ENCODE measurements around the gene CASP7. TPM values are rescaled to one million over a fixed set of nuclear protein-coding genes. Genes with fewer than 3 reads are reported as not detected.

CASP7 gene
- total RNA-seq, 6 donors from 2014 or later, result 17.4 to 35.1 (median 29.6) TPM

DNA sequence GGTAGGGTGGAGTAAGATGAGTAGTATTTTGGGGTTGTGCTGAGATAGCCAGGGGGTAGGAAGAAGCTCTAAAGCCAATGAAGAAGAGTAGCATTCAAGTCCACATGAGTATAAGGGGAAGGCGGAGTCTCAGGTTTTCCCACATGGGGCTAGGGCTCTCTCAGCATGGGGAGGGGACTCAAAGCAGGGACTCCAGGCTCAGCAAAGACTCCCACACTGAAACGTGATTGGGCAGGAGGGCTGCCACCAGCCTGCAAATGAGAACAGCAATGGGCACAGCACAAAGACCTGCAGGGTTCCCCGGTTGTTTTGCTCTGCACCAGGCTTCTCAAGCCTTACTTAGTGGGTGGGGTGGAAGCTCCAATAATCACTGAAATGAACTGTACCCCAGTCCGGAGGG, 14.4 kb upstream of the CASP7 start:
- Histone ChIP-seq H3K4me1 (no peaks in the 10 kb centered on the region), H3K4me3 (no peak overlapping the region), H3K36me3 (no peaks in the 10 kb centered on the region), H3K27me3 (no peaks in the 10 kb centered on the region), H3K9me3 (peaks cover 0 to under 1% (median 0%) of the 10 kb centered on the region in 4 donors), H3K27ac (no peak overlapping the region)
- TF ChIP-seq POLR2A (IDR thresholded peaks at IDR 0.05), result no peak
- no peak for TF ChIP-seq EP300 (IDR thresholded peaks at IDR 0.05)
- TF ChIP-seq POLR2AphosphoS5 (IDR thresholded peaks at IDR 0.05), result no peak
- TF ChIP-seq CTCF (IDR thresholded peaks at IDR 0.05), result no peak
- WGBS, 2 donors, result 83 to 94% methylated on average over 3 to 4 of the region's 4 CpGs
- DNase-seq, result no peak
- no peak for ATAC-seq (ENCODE audit: low FRiP score in 2 of 2)

- no peaks in the 10 kb centered on the region for H3K4me1 ChIP-seq
- H3K27me3 ChIP-seq, result no peaks in the 10 kb centered on the region
- no peaks in the 10 kb centered on the region for H3K36me3 ChIP-seq
- H3K9me3 ChIP-seq, result peaks cover 0 to 6% (median 0%) of the 10 kb centered on the region in 4 donors
- ATAC-seq (ENCODE audit: low FRiP score in 2 of 2) (peak; percentile 47 to 76), DNase-seq (no peak)
- no peak overlapping the region for H3K4me3 ChIP-seq
- H3K27ac ChIP-seq, result no peak overlapping the region
- TF ChIP-seq CTCF (IDR thresholded peaks at IDR 0.05) (no peak), POLR2A (IDR thresholded peaks at IDR 0.05) (no peak), POLR2AphosphoS5 (IDR thresholded peaks at IDR 0.05) (no peak), EP300 (IDR thresholded peaks at IDR 0.05) (no peak)
- 56 to 73% methylated on average over 6 of the region's 6 CpGs for WGBS, 2 donors
Observed at GRCh38 chr10:113665806-113666354, 13.8 kb upstream of the CASP7 start.

DNA sequence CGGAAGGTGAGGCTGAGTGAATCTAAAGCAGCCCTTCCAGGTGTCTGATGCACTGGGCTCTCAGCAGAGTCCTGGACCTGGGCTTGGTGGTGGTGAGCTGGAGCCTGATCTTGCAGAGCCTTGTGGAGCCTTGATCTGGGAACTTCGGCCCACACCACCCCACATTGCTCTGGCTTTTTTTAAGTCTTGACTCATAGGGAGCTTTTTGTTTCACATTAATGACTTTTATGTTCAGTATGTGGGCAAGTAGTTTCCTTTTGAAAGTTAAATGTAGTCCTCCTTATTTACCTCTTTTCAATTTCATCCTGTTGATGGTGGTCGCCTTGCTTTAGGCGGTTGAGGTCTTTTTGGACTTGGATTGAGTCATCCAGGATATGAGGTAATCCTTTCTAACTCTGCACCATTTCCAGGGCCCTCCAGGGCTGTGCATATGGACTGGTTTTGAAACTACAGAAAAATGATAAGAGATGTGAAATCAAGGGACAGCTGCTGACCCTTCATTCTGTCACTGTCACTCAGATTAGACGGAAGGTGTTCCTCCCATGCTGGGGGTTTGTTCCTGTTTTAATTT, 12.9 kb upstream of the CASP7 start:
- no peak for DNase-seq
- H3K27ac ChIP-seq, result no peak overlapping the region
- no peak for TF ChIP-seq EP300 (IDR thresholded peaks at IDR 0.05)
- TF ChIP-seq POLR2AphosphoS5 (IDR thresholded peaks at IDR 0.05), result no peak
- H3K9me3 ChIP-seq, result peaks cover 0 to 7% (median 0%) of the 10 kb centered on the region in 4 donors
- 60 to 70% methylated on average over 5 of the region's 5 CpGs for WGBS, 2 donors
- no peaks in the 10 kb centered on the region for H3K27me3 ChIP-seq
- peak in 1 of 2 donors; percentile 14 for ATAC-seq (ENCODE audit: low FRiP score in 2 of 2)
- H3K4me1 ChIP-seq, result no peaks in the 10 kb centered on the region
- no peak overlapping the region for H3K4me3 ChIP-seq
- no peaks in the 10 kb centered on the region for H3K36me3 ChIP-seq

- Histone ChIP-seq H3K9me3 (no peaks in the 10 kb centered on the region), H3K27ac (peak overlapping the region; percentile 85 to 99 (median 98)), H3K4me3 (peak overlapping the region; percentile 81 to 98 (median 96)), H3K27me3 (no peaks in the 10 kb centered on the region), H3K4me1 (peaks cover 13 to 23% (median 20%) of the 10 kb centered on the region in 4 donors), H3K36me3 (no peaks in the 10 kb centered on the region)
- ATAC-seq (ENCODE audit: low FRiP score in 2 of 2) (peak; percentile 61 to 72), DNase-seq (peak; percentile 27 to 64)
- TF ChIP-seq CTCF (IDR thresholded peaks at IDR 0.05), result no peak
- peak; percentile 21 to 36 for TF ChIP-seq POLR2AphosphoS5 (IDR thresholded peaks at IDR 0.05)
- TF ChIP-seq POLR2A (IDR thresholded peaks at IDR 0.05), result peak in 1 of 4 donors; percentile 2
- 2 to 14% methylated on average over 9 to 28 of the region's 28 CpGs for WGBS, 2 donors
Observed at GRCh38 chr10:113680190-113681111, 739 bp downstream of the CASP7 start.
